ENCODE data around the gene CELF2.

CELF2 gene

GRCh38 chr10:11304906-11305585 lies 287.4 kb downstream of the CELF2 start:
- H3K9ac ChIP-seq (ENCODE audit: low read depth, low read length): no peak overlapping the region
- H3K4me1 ChIP-seq (ENCODE audit: control insufficient read depth, insufficient read depth, low read length): no peaks in the 10 kb centered on the region
- no peaks in the 10 kb centered on the region for H3K27me3 ChIP-seq (ENCODE audit: control insufficient read depth, insufficient read depth, low read length)
- no peak overlapping the region for H3K27ac ChIP-seq (ENCODE audit: low read depth, low read length)
- no peaks in the 10 kb centered on the region; the same call in 1 of the 2 replicates for H3K9me3 ChIP-seq (ENCODE audit: control insufficient read depth, insufficient read depth, low read length)
- no peak overlapping the region for H3K4me3 ChIP-seq (ENCODE audit: low read depth, low read length)
- no peaks in the 10 kb centered on the region for H3K36me3 ChIP-seq (ENCODE audit: control insufficient read depth, insufficient read depth, low read length)

- Histone ChIP-seq H3K4me1 (ENCODE audit: control insufficient read depth, insufficient read depth, low read length) (no peaks in the 10 kb centered on the region), H3K9me3 (ENCODE audit: control insufficient read depth, insufficient read depth, low read length) (no peaks in the 10 kb centered on the region; the same call in 1 of the 2 replicates), H3K9ac (ENCODE audit: low read depth, low read length) (no peak overlapping the region), H3K4me3 (ENCODE audit: low read depth, low read length) (no peak overlapping the region), H3K27ac (ENCODE audit: low read depth, low read length) (no peak overlapping the region), H3K27me3 (ENCODE audit: control insufficient read depth, insufficient read depth, low read length) (no peaks in the 10 kb centered on the region), H3K36me3 (ENCODE audit: control insufficient read depth, insufficient read depth, low read length) (no peaks in the 10 kb centered on the region)
Observed at GRCh38 chr10:11305825-11306593, 288.3 kb downstream of the CELF2 start.

DNA sequence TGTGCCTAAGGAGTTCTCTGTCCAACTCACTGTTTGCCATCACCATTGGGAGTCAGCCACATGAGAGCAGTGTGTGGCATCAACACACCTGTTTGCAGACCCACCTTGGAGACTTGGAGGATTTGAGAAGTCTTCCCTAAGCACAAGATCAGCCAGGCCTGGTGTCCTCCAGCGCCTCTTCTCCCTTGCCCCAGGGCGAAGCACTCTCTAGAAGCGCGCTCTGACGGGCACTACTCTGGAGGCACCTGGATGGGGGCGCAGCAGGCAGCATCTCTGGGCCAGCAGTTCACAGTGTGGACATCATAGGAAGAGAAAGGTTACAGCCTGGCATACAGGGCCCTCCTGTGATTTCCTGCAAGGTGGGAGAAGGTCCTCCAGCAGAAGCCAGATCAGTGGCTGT lies 289.3 kb downstream of the CELF2 start:
- H3K9ac ChIP-seq (ENCODE audit: low read depth, low read length): no peak overlapping the region
- H3K4me3 ChIP-seq (ENCODE audit: low read depth, low read length): no peak overlapping the region
- H3K4me1 ChIP-seq (ENCODE audit: control insufficient read depth, insufficient read depth, low read length): no peaks in the 10 kb centered on the region
- H3K36me3 ChIP-seq (ENCODE audit: control insufficient read depth, insufficient read depth, low read length): no peaks in the 10 kb centered on the region
- no peaks in the 10 kb centered on the region for H3K27me3 ChIP-seq (ENCODE audit: control insufficient read depth, insufficient read depth, low read length)
- no peaks in the 10 kb centered on the region; the same call in 1 of the 2 replicates for H3K9me3 ChIP-seq (ENCODE audit: control insufficient read depth, insufficient read depth, low read length)
- no peak overlapping the region for H3K27ac ChIP-seq (ENCODE audit: low read depth, low read length)

GRCh38 chr10:11307937-11308336 lies 290.3 kb downstream of the CELF2 start:
- no peaks in the 10 kb centered on the region for H3K4me1 ChIP-seq (ENCODE audit: control insufficient read depth, insufficient read depth, low read length)
- no peak overlapping the region for H3K27ac ChIP-seq (ENCODE audit: low read depth, low read length)
- H3K9me3 ChIP-seq (ENCODE audit: control insufficient read depth, insufficient read depth, low read length): no peaks in the 10 kb centered on the region; the same call in 1 of the 2 replicates
- H3K27me3 ChIP-seq (ENCODE audit: control insufficient read depth, insufficient read depth, low read length): no peaks in the 10 kb centered on the region
- no peak overlapping the region for H3K9ac ChIP-seq (ENCODE audit: low read depth, low read length)
- no peak overlapping the region for H3K4me3 ChIP-seq (ENCODE audit: low read depth, low read length)
- H3K36me3 ChIP-seq (ENCODE audit: control insufficient read depth, insufficient read depth, low read length): no peaks in the 10 kb centered on the region

GRCh38 chr10:11311027-11311426 lies 293.4 kb downstream of the CELF2 start:
- Histone ChIP-seq H3K4me3 (ENCODE audit: low read depth, low read length) (no peak overlapping the region), H3K9ac (ENCODE audit: low read depth, low read length) (no peak overlapping the region)

GRCh38 chr10:11313463-11313862 lies 295.8 kb downstream of the CELF2 start:
- no peaks in the 10 kb centered on the region for H3K4me1 ChIP-seq (ENCODE audit: control insufficient read depth, insufficient read depth, low read length)
- H3K4me3 ChIP-seq (ENCODE audit: low read depth, low read length): no peak overlapping the region
- peaks cover 25% of the 10 kb centered on the region for H3K36me3 ChIP-seq (ENCODE audit: control insufficient read depth, insufficient read depth, low read length)
- H3K9me3 ChIP-seq (ENCODE audit: control insufficient read depth, insufficient read depth, low read length): no peaks in the 10 kb centered on the region
- no peak overlapping the region for H3K9ac ChIP-seq (ENCODE audit: low read depth, low read length)
- H3K27me3 ChIP-seq (ENCODE audit: control insufficient read depth, insufficient read depth, low read length): no peaks in the 10 kb centered on the region
- no peak overlapping the region for H3K27ac ChIP-seq (ENCODE audit: low read depth, low read length)

More at GRCh38 chr10:11311027-11311426, 293.4 kb downstream of the CELF2 start:
- Histone ChIP-seq H3K27me3 (ENCODE audit: control insufficient read depth, insufficient read depth, low read length) (no peaks in the 10 kb centered on the region), H3K9me3 (ENCODE audit: control insufficient read depth, insufficient read depth, low read length) (no peaks in the 10 kb centered on the region; the same call in 1 of the 2 replicates), H3K36me3 (ENCODE audit: control insufficient read depth, insufficient read depth, low read length) (peaks cover 9% of the 10 kb centered on the region; the same call in 1 of the 2 replicates), H3K27ac (ENCODE audit: low read depth, low read length) (no peak overlapping the region), H3K4me1 (ENCODE audit: control insufficient read depth, insufficient read depth, low read length) (no peaks in the 10 kb centered on the region)

DNA sequence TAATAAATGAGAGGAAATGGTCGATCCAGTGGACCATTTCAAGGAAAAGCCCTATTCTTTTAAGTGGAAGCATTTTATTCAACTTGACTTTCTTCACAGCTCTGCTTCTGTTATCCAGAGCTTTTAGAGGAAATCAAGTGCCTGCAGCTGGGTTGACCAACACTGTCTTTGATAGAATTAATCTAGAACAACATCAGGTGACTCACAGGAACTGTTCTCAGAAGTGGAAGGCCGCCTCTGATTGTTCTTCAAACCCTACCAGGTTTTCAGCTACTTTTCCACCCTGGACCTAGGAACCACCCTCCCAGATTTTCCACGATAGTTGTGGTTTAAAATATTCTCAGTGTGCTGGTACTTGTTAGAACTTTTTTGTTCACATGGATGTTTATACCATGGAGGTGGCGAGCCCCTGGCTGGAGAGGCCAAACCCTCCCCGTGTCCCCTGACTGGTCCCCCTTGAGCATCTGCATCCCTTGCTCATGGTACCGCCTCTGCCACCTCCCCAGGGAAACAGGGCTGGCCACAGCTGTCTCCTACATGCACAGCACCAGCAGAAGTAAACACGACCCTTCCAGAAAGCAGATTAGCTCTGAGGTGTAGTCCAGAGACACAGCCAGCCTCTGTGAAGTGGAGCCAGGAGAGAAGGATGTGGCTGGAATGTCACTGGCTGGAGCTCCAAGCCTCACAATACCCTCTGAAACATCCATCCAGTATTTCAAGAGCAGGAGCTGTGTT lies 300.4 kb downstream of the CELF2 start:
- Histone ChIP-seq H3K9ac (ENCODE audit: low read depth, low read length) (no peak overlapping the region), H3K4me3 (ENCODE audit: low read depth, low read length) (no peak overlapping the region), H3K27me3 (ENCODE audit: control insufficient read depth, insufficient read depth, low read length) (no peaks in the 10 kb centered on the region), H3K4me1 (ENCODE audit: control insufficient read depth, insufficient read depth, low read length) (no peaks in the 10 kb centered on the region), H3K36me3 (ENCODE audit: control insufficient read depth, insufficient read depth, low read length) (peaks cover 46% of the 10 kb centered on the region), H3K9me3 (ENCODE audit: control insufficient read depth, insufficient read depth, low read length) (no peaks in the 10 kb centered on the region), H3K27ac (ENCODE audit: low read depth, low read length) (no peak overlapping the region)

- Histone ChIP-seq H3K27ac (ENCODE audit: low read depth, low read length) (no peak overlapping the region), H3K9me3 (ENCODE audit: control insufficient read depth, insufficient read depth, low read length) (no peaks in the 10 kb centered on the region), H3K4me3 (ENCODE audit: low read depth, low read length) (no peak overlapping the region), H3K36me3 (ENCODE audit: control insufficient read depth, insufficient read depth, low read length) (peaks cover 45% of the 10 kb centered on the region), H3K4me1 (ENCODE audit: control insufficient read depth, insufficient read depth, low read length) (no peaks in the 10 kb centered on the region), H3K27me3 (ENCODE audit: control insufficient read depth, insufficient read depth, low read length) (no peaks in the 10 kb centered on the region), H3K9ac (ENCODE audit: low read depth, low read length) (no peak overlapping the region)
Observed at GRCh38 chr10:11318826-11319598, 301.3 kb downstream of the CELF2 start.

GRCh38 chr10:11319990-11320602 lies 302.4 kb downstream of the CELF2 start:
- H3K9ac ChIP-seq (ENCODE audit: low read depth, low read length): no peak overlapping the region
- no peak overlapping the region for H3K27ac ChIP-seq (ENCODE audit: low read depth, low read length)

DNA sequence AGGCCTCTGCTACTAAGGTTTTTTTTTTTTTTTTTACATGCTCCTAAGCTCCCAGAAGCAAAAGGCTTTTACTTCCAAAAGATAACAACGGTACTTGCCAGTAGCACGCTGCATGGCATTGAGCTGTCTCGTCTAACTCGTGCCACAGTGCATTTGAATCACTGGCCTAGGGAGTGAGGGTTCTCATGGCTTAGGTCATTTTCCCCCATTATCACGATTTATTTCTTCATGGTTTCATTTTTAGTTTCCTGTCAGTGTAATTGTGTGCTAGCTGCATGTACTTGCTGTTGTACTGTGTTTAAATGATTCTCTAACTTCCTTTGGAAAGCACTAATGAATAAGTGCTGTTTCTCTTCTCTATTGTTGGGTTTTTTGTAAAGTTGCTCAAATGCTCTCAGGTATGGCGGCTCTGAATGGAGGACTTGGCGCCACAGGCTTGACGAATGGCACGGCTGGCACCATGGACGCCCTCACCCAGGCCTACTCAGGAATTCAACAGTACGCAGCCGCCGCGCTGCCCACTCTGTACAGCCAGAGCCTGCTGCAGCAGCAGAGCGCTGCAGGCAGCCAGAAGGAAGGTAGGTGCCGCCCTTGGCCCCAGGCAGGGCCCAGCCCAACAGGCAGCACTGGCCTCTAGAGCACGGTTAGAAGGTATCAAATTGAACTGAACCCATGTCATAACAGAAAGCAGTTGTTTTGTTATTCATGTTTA lies 303.3 kb downstream of the CELF2 start:
- Histone ChIP-seq H3K4me3 (ENCODE audit: low read depth, low read length) (no peak overlapping the region), H3K27ac (ENCODE audit: low read depth, low read length) (no peak overlapping the region), H3K27me3 (ENCODE audit: control insufficient read depth, insufficient read depth, low read length) (no peaks in the 10 kb centered on the region), H3K36me3 (ENCODE audit: control insufficient read depth, insufficient read depth, low read length) (peaks cover 37% of the 10 kb centered on the region), H3K9me3 (ENCODE audit: control insufficient read depth, insufficient read depth, low read length) (no peaks in the 10 kb centered on the region), H3K9ac (ENCODE audit: low read depth, low read length) (no peak overlapping the region), H3K4me1 (ENCODE audit: control insufficient read depth, insufficient read depth, low read length) (no peaks in the 10 kb centered on the region)

More at GRCh38 chr10:11319990-11320602, 302.4 kb downstream of the CELF2 start:
- Histone ChIP-seq H3K9me3 (ENCODE audit: control insufficient read depth, insufficient read depth, low read length) (no peaks in the 10 kb centered on the region), H3K36me3 (ENCODE audit: control insufficient read depth, insufficient read depth, low read length) (peaks cover 42% of the 10 kb centered on the region), H3K4me3 (ENCODE audit: low read depth, low read length) (no peak overlapping the region), H3K4me1 (ENCODE audit: control insufficient read depth, insufficient read depth, low read length) (no peaks in the 10 kb centered on the region), H3K27me3 (ENCODE audit: control insufficient read depth, insufficient read depth, low read length) (no peaks in the 10 kb centered on the region)

Data from HUES48 (cell line).